Lung (tissue), 12 donors: ENCODE measurements around the gene MYT1. TPM values are rescaled to one million over a fixed set of nuclear protein-coding genes. Genes with fewer than 3 reads are reported as not detected.

Source experiments
- ATAC-seq: fragments of 200-7000 bp; cut with Tn5 transposase; one replicate; pipeline ENCODE4 v1.9.1; 2020; ENCODE audit warnings: moderate number of reproducible peaks; ENCODE audit not compliant: insufficient read depth, low FRiP score
- DNase-seq, 3 donors: peaks; one replicate each; pipeline ENCODE4 v3.0.0-alpha.2; 2013 to 2017
- H3K27ac ChIP-seq, 2 donors: one replicate each; pipeline ENCODE4 v1.5.1; 2013; ENCODE audit warnings: mild to moderate bottlenecking in 2 of 2, moderate library complexity in 2 of 2, control low read depth in 1 of 2, inconsistent platforms in 1 of 2, low read depth in 1 of 2, low read length in 1 of 2
- H3K27me3 ChIP-seq, 3 donors: one replicate each; pipeline ENCODE4 v1.5.1; 2013; ENCODE audit warnings: low read length in 2 of 3; ENCODE audit not compliant: control insufficient read depth in 3 of 3, insufficient read depth in 3 of 3
- H3K36me3 ChIP-seq, 4 donors: one replicate each; pipeline ENCODE4 v1.5.1; 2013; ENCODE audit warnings: low read length in 4 of 4, mild to moderate bottlenecking in 1 of 4, moderate library complexity in 1 of 4; ENCODE audit not compliant: control insufficient read depth in 4 of 4, insufficient read depth in 4 of 4
- H3K4me1 ChIP-seq, 5 donors: one replicate each; pipeline ENCODE4 v1.5.1; 2013; ENCODE audit warnings: low read length in 5 of 5, mild to moderate bottlenecking in 2 of 5, moderate library complexity in 1 of 5; ENCODE audit not compliant: control insufficient read depth in 5 of 5, insufficient read depth in 5 of 5
- H3K4me3 ChIP-seq: one replicate; pipeline ENCODE4 v1.5.1; 2013; ENCODE audit warnings: mild to moderate bottlenecking, control low read depth, moderate library complexity
- H3K9ac ChIP-seq, 2 donors: one replicate each; pipeline ENCODE4 v1.5.1; 2013; ENCODE audit warnings: low read length in 2 of 2, control low read depth in 1 of 2; ENCODE audit not compliant: insufficient read depth in 1 of 2
- H3K9me3 ChIP-seq, 4 donors: one replicate each; pipeline ENCODE4 v1.5.1; 2013; ENCODE audit warnings: low read length in 3 of 4, mild to moderate bottlenecking in 1 of 4, moderate library complexity in 1 of 4; ENCODE audit not compliant: control insufficient read depth in 4 of 4, insufficient read depth in 3 of 4
- WGBS, 2 donors: extraction: QIAGEN DNeasy Blood & Tissue Kit; methylation state at CpG; one replicate each; pipeline ENCODE4 v1.1.7; 2013; 5-methylcytosine and 5-hydroxymethylcytosine counted together
- polyA plus RNA-seq, 2 donors: library from polyadenylated mRNA; stranded (reverse); fragments of 200-250 nt; gene quantifications; one replicate each; pipeline ENCODE4 v1.2.1, GENCODE V29; 2013
- total RNA-seq, 2 donors: library from RNA; depleted of rRNA in 1 of 2; stranded (reverse); fragments of >200 nt in 1 of 2; gene quantifications; one replicate each; pipeline ENCODE4 v1.2.1, GENCODE V29; 2014 to 2021
- TF ChIP-seq, protein P1 (sequence below): IDR thresholded peaks from 2 replicates; pipeline ENCODE4 v1.5.1; 2012; ENCODE audit warnings: mild to moderate bottlenecking; ENCODE audit errors: control extremely low read depth, extremely low read depth
- donor health status: control.
- donor health status: control.
- donor health status: Bipolar disorder and iron deficiency.
- donor health status: healthy.
- donor health status: DM: yes; HTN: yes; CAD: no.

Gene MYT1
- total and polyA plus RNA-seq, 4 donors: 0.03 to 0.40 (median 0.10) TPM; not detected in 1

DNA sequence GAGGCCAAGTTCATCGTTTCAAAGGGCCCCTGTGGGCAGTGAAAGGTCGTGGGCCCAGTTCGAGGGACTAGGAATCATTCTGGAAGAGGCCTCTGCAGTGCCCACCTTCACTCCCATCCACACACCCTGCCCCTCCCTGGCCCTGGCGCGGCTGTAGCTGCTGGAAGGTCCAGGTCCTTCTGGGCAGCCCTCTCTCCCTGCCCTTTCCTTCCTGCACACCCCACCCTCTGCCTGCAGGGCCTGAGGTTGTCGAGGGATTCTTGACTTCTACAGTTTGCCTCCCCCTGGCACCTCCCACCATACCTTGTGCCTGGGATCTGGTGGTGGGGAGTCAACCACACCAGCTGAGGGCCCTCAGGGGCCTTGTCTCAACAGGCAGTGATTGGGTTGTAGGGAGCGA is 4.5 kb upstream of the MYT1 start:
- WGBS, 2 donors: 59 to 61% methylated on average over 7 of the region's 7 CpGs
- H3K27ac ChIP-seq: no peak overlapping the region
- H3K27me3 ChIP-seq: peaks cover 6 to 51% (median 28%) of the 10 kb centered on the region in 3 donors
- TF ChIP-seq, protein P1, sequence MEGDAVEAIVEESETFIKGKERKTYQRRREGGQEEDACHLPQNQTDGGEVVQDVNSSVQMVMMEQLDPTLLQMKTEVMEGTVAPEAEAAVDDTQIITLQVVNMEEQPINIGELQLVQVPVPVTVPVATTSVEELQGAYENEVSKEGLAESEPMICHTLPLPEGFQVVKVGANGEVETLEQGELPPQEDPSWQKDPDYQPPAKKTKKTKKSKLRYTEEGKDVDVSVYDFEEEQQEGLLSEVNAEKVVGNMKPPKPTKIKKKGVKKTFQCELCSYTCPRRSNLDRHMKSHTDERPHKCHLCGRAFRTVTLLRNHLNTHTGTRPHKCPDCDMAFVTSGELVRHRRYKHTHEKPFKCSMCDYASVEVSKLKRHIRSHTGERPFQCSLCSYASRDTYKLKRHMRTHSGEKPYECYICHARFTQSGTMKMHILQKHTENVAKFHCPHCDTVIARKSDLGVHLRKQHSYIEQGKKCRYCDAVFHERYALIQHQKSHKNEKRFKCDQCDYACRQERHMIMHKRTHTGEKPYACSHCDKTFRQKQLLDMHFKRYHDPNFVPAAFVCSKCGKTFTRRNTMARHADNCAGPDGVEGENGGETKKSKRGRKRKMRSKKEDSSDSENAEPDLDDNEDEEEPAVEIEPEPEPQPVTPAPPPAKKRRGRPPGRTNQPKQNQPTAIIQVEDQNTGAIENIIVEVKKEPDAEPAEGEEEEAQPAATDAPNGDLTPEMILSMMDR: no peak
- ATAC-seq (no peak), DNase-seq (no peak)
- no peak overlapping the region for H3K9ac ChIP-seq
- no peak overlapping the region for H3K4me3 ChIP-seq
- H3K9me3 ChIP-seq: peaks cover 0 to 5% (median 0%) of the 10 kb centered on the region in 4 donors
- H3K36me3 ChIP-seq: no peaks in the 10 kb centered on the region
- no peaks in the 10 kb centered on the region for H3K4me1 ChIP-seq

DNA sequence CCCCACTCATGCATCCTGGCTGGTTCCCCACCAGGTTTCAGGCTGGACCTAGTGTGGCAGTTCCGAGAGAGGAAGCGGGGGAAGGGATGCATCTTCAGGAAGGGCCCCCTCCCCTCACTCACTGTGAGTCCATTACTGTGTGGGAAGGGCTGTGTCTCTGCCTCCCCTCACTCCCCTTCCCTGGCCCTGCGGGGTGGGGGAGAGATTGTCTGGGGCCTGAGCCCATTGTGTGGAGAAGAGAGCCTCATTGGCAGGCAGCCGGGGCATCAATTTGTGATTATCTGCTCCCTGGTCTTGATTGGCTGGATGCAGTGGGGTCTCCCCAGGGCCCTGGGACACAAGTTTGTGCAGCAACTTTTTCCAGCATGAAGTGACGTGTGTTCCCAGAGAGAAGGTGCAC is 4.1 kb upstream of the MYT1 start:
- H3K27ac ChIP-seq: no peak overlapping the region
- peaks cover 6 to 55% (median 29%) of the 10 kb centered on the region in 3 donors for H3K27me3 ChIP-seq
- H3K9me3 ChIP-seq: peaks cover 0 to 4% (median 0%) of the 10 kb centered on the region in 4 donors
- no peaks in the 10 kb centered on the region for H3K4me1 ChIP-seq
- no peak for DNase-seq
- no peak for ATAC-seq
- no peaks in the 10 kb centered on the region for H3K36me3 ChIP-seq
- no peak overlapping the region for H3K9ac ChIP-seq
- 43 to 54% methylated on average over 5 of the region's 5 CpGs for WGBS, 2 donors
- H3K4me3 ChIP-seq: no peak overlapping the region
- TF ChIP-seq, protein P1: no peak

DNA sequence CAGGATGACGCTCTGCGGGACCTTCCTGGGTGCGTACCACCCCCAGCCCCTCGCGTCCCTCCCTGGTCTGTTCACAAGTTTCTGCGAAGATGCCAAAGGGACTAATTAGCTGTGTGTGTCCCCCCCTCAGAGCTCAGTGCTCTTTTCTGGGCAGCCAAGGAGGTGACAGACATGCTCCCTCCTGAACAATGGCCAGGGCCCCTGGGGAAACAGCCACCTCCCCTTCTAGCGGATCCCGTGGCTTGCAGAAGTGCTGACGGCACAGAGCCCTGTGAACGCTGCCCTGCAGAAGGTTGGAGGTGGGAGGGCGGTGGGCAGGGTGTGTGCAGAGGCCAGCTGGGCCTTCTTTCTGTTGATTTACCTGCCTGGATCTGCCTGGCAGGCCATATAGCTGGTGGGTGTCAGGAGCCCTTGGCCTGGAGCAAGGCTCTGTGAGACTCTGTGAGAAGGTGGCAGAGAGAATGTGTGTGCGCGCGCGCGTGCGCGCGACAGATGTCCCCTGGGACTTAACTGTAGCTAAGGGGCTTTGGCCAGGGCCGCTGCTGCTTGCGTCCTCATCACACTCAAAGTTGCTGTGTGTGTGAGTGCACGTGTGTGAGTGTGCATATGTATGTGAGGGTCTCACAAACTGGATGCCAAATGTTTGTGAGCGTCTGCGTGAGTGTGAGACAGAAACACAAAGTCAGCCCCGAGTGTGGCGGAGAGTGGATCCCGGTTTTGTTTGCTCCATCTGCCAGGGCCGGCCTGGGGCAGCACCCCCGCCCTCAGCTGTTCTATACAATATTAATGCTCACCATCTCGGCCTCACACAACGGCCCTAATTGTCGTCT is 3.5 kb upstream of the MYT1 start:
- Histone ChIP-seq H3K4me3 (no peak overlapping the region), H3K27me3 (peaks cover 6 to 61% (median 33%) of the 10 kb centered on the region in 3 donors), H3K4me1 (no peaks in the 10 kb centered on the region), H3K9me3 (peaks cover 0 to 4% (median 0%) of the 10 kb centered on the region in 4 donors), H3K27ac (no peak overlapping the region), H3K36me3 (no peaks in the 10 kb centered on the region), H3K9ac (no peak overlapping the region)
- 53 to 61% methylated on average over 32 of the region's 32 CpGs for WGBS, 2 donors
- ATAC-seq (no peak), DNase-seq (no peak)
- TF ChIP-seq, protein P1: no peak
